Tibial nerve (tissue), 4 donors: Measurements from ENCODE around the gene OR2T4.

Experiments
- EP300 ChIP-seq, 2 donors: sonication (generic); formaldehyde crosslinking; IDR thresholded peaks; one replicate each; pipeline ENCODE4 v1.6.1; 2017; ENCODE audit warnings: antibody characterized with exemption in 2 of 2, mild to moderate bottlenecking in 1 of 2
- POLR2A ChIP-seq, 2 donors: fragments of 450-650 bp; IDR thresholded peaks; one replicate each; pipeline ENCODE4 v1.6.1; 2017; ENCODE audit warnings: antibody characterized with exemption in 2 of 2, mild to moderate bottlenecking in 2 of 2, moderate library complexity in 2 of 2
- TF ChIP-seq, protein P1 (sequence below), 5 experiments: fragments of 200-600 bp in 3 of 5; fragments of 450-650 bp in 2 of 5; sonication (generic) in 3 of 5; IDR thresholded peaks; one replicate each; pipeline ENCODE4 v1.5.1; 2016 to 2019; ENCODE audit warnings: antibody characterized with exemption in 5 of 5, mild to moderate bottlenecking in 3 of 5, moderate library complexity in 2 of 5

DNA sequence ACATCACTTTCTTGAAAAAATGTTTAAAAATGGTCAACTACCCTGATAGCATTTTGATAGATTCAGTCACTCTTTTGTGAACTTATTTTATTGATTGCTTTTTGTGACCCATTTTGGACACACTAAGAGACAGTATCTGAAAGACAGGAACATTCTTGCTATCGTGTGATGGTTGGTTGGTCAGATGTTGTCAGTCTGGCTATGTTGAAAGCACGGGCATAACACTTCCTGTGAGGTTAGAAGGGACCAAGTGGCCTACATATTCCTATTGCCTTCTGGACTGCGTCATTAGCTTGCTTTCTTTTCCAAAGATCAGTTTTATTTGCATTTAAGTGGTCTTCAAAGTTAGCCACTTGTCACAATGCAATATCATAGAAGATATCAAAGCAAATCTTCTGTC lies 15.5 kb downstream of the OR2T4 start:
- TF ChIP-seq, protein P1, sequence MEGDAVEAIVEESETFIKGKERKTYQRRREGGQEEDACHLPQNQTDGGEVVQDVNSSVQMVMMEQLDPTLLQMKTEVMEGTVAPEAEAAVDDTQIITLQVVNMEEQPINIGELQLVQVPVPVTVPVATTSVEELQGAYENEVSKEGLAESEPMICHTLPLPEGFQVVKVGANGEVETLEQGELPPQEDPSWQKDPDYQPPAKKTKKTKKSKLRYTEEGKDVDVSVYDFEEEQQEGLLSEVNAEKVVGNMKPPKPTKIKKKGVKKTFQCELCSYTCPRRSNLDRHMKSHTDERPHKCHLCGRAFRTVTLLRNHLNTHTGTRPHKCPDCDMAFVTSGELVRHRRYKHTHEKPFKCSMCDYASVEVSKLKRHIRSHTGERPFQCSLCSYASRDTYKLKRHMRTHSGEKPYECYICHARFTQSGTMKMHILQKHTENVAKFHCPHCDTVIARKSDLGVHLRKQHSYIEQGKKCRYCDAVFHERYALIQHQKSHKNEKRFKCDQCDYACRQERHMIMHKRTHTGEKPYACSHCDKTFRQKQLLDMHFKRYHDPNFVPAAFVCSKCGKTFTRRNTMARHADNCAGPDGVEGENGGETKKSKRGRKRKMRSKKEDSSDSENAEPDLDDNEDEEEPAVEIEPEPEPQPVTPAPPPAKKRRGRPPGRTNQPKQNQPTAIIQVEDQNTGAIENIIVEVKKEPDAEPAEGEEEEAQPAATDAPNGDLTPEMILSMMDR (IDR thresholded peaks at IDR 0.05), result no peak
- TF ChIP-seq POLR2A (IDR thresholded peaks at IDR 0.05) (no peak), EP300 (IDR thresholded peaks at IDR 0.05) (no peak)
